T-helper 1 cell (primary cell): ENCODE data around the gene C1orf50.
A peak's percentile ranks its signal among the peaks of the same experiment; 100 is the strongest.

ENCODE experiments used
- DNase-seq, 5 donors: peaks; one replicate each; pipeline ENCODE4 v3.0.0-alpha.2; 2012 to 2020

Gene C1orf50

GRCh38 chr1:42759114-42759513 is 7.9 kb upstream of the C1orf50 start:
- no peak for DNase-seq

- no peak for DNase-seq
Measured at GRCh38 chr1:42761567-42761966, 5.5 kb upstream of the C1orf50 start.

GRCh38 chr1:42762269-42762668 is 4.8 kb upstream of the C1orf50 start:
- no peak for DNase-seq

- no peak for DNase-seq
Measured at GRCh38 chr1:42765269-42765668, 1.8 kb upstream of the C1orf50 start.

- DNase-seq: peak in 2 of 5 donors; percentile 19 to 33
Measured at GRCh38 chr1:42765832-42766740, 963 bp upstream of the C1orf50 start.

- DNase-seq: no peak
Measured at GRCh38 chr1:42767510-42768000, 506 bp downstream of the C1orf50 start.

GRCh38 chr1:42768172-42768571 is 1.1 kb downstream of the C1orf50 start:
- DNase-seq: no peak

GRCh38 chr1:42769811-42770210 is 2.8 kb downstream of the C1orf50 start:
- DNase-seq: no peak

GRCh38 chr1:42773420-42773819 is 6.4 kb downstream of the C1orf50 start:
- no peak for DNase-seq

GRCh38 chr1:42774928-42775526 is 8.0 kb downstream of the C1orf50 start:
- no peak for DNase-seq

- no peak for DNase-seq
Measured at GRCh38 chr1:42776502-42776901, 9.5 kb downstream of the C1orf50 start.

GRCh38 chr1:42777852-42778251 is 10.8 kb downstream of the C1orf50 start:
- DNase-seq: peak in 2 of 5 donors; percentile 17 to 21

- no peak for DNase-seq
Measured at GRCh38 chr1:42779725-42780124, 12.7 kb downstream of the C1orf50 start.

GRCh38 chr1:42780176-42780575 is 13.1 kb downstream of the C1orf50 start:
- DNase-seq: no peak

- DNase-seq: no peak
Measured at GRCh38 chr1:42783092-42783491, 16.0 kb downstream of the C1orf50 start.

- DNase-seq: no peak
Measured at GRCh38 chr1:42784547-42784945, 17.5 kb downstream of the C1orf50 start.

GRCh38 chr1:42784946-42785693 is 18.1 kb downstream of the C1orf50 start, which contains the start of gene TMEM269:
TMEM269 (plus strand) TSS chr1:42784991; CDS start chr1:42789894, 4,903 bp downstream.
- peak; percentile 12 to 59 (median 22) for DNase-seq

GRCh38 chr1:42786097-42786496 is 19.0 kb downstream of the C1orf50 start:
- DNase-seq: no peak

GRCh38 chr1:42788021-42788420 is 21.0 kb downstream of the C1orf50 start:
- DNase-seq: no peak

- DNase-seq: no peak
Measured at GRCh38 chr1:42793824-42794223, 26.8 kb downstream of the C1orf50 start.

GRCh38 chr1:42797414-42797813 is 30.4 kb downstream of the C1orf50 start:
- DNase-seq: no peak

- DNase-seq: no peak
Measured at GRCh38 chr1:42797979-42798378, 30.9 kb downstream of the C1orf50 start.

GRCh38 chr1:42801832-42802473 is 34.9 kb downstream of the C1orf50 start:
- no peak for DNase-seq
